Neural progenitor cell (in vitro differentiated cells): ENCODE results near the gene EID2B. TPM values are rescaled to one million over a fixed set of nuclear protein-coding genes. Genes with fewer than 3 reads are reported as not detected.

ENCODE experiments used
- DNase-seq: peaks from one replicate; pipeline ENCODE4 v3.0.0-alpha.2; 2016; ENCODE audit warnings: low spot score
- H2AFZ ChIP-seq: fragments of 200-600 bp; sonication (generic); replicated peaks from 2 replicates; pipeline ENCODE4 v1.6.1; 2016; ENCODE audit warnings: antibody characterized with exemption
- H3F3A ChIP-seq: fragments of 200-600 bp; sonication (generic); 2 replicates; pipeline ENCODE4 v1.6.1; 2016; ENCODE audit warnings: antibody characterized with exemption, low read depth
- H3K27ac ChIP-seq: fragments of 200-600 bp; sonication (generic); 2 replicates; pipeline ENCODE4 v1.5.1; 2016; ENCODE audit warnings: mild to moderate bottlenecking
- H3K27me3 ChIP-seq: fragments of 200-600 bp; sonication (generic); 2 replicates; pipeline ENCODE4 v1.6.1; 2016; ENCODE audit warnings: mild to moderate bottlenecking, moderate library complexity
- H3K36me3 ChIP-seq: fragments of 200-600 bp; sonication (generic); 2 replicates; pipeline ENCODE4 v1.5.1; 2016
- H3K4me1 ChIP-seq: fragments of 200-600 bp; sonication (generic); 2 replicates; pipeline ENCODE4 v1.6.1; 2016; ENCODE audit warnings: mixed run types
- H3K4me2 ChIP-seq: fragments of 200-600 bp; sonication (generic); 2 replicates; pipeline ENCODE4 v1.6.1; 2016
- H3K4me3 ChIP-seq: fragments of 200-600 bp; sonication (generic); 2 replicates; pipeline ENCODE4 v1.5.1; 2016
- H3K79me2 ChIP-seq: fragments of 200-600 bp; sonication (generic); 2 replicates; pipeline ENCODE4 v1.6.1; 2016; ENCODE audit warnings: low read depth
- H3K9ac ChIP-seq: fragments of 200-600 bp; sonication (generic); 2 replicates; pipeline ENCODE4 v1.6.1; 2016
- H3K9me3 ChIP-seq: fragments of 200-600 bp; sonication (generic); 2 replicates; pipeline ENCODE4 v1.5.1; 2016; ENCODE audit warnings: low read depth
- H4K20me1 ChIP-seq: fragments of 200-600 bp; sonication (generic); 2 replicates; pipeline ENCODE4 v1.6.1; 2016; ENCODE audit warnings: low read depth
- H3K27ac Mint-ChIP-seq: 3 replicates; pipeline ENCODE4 v1.8.0; 2021; ENCODE audit warnings: mixed read lengths
- H3K27me3 Mint-ChIP-seq: 2 replicates; pipeline ENCODE4 v1.8.0; 2022; ENCODE audit warnings: low read depth, mild to moderate bottlenecking, inconsistent platforms, moderate library complexity, mixed read lengths; ENCODE audit not compliant: insufficient read depth
- H3K36me3 Mint-ChIP-seq: 3 replicates; pipeline ENCODE4 v1.8.0; 2021; ENCODE audit warnings: mixed read lengths
- H3K4me1 Mint-ChIP-seq: 3 replicates; pipeline ENCODE4 v1.8.0; 2021; ENCODE audit warnings: mixed read lengths
- H3K4me3 Mint-ChIP-seq: 3 replicates; pipeline ENCODE4 v1.8.0; 2021; ENCODE audit warnings: mild to moderate bottlenecking, moderate library complexity, mixed read lengths
- H3K9me3 Mint-ChIP-seq: 3 replicates; pipeline ENCODE4 v1.8.0; 2020; ENCODE audit warnings: mixed read lengths
- CTCF ChIP-seq: fragments of 200-600 bp; sonication (generic); IDR thresholded peaks from 2 replicates; pipeline ENCODE4 v1.5.1; 2017; ENCODE audit warnings: antibody characterized with exemption, mild to moderate bottlenecking
- EZH2 ChIP-seq: fragments of 200-600 bp; sonication (generic); IDR thresholded peaks from 2 replicates; pipeline ENCODE4 v1.6.1; 2017; ENCODE audit warnings: antibody characterized with exemption, mild to moderate bottlenecking, moderate library complexity
- EZH2phosphoT487 ChIP-seq: fragments of 200-600 bp; sonication (generic); IDR thresholded peaks from 2 replicates; pipeline ENCODE4 v1.6.1; 2017; ENCODE audit warnings: antibody characterized with exemption
- total RNA-seq: library from RNA; depleted of rRNA; stranded (reverse); fragments of >200 nt; gene quantifications from 2 replicates; pipeline ENCODE4 v1.2.3, GENCODE V29; 2015; ENCODE audit warnings: low replicate concordance

The EID2B gene
- total RNA-seq, 1 donor from 2014 or later: 11.1 TPM

- no peaks in the 10 kb centered on the region for H3K9me3 ChIP-seq
- H3F3A ChIP-seq: peaks cover 31% of the 10 kb centered on the region
- no peak overlapping the region for H3K27ac ChIP-seq
- H3K9me3 Mint-ChIP-seq: peaks cover 3% of the 10 kb centered on the region
- peak overlapping the region; percentile 47 for H3K9ac ChIP-seq
- H3K4me2 ChIP-seq: peak overlapping the region; percentile 95
- peaks cover 14% of the 10 kb centered on the region for H3K79me2 ChIP-seq
- no peak overlapping the region for H3K27ac Mint-ChIP-seq
- peaks cover 21% of the 10 kb centered on the region for H3K4me1 Mint-ChIP-seq
- DNase-seq: peak; percentile 61
- peak overlapping the region; percentile 95 for H2AFZ ChIP-seq
- TF ChIP-seq EZH2phosphoT487 (no peak), EZH2 (no peak), CTCF (no peak)
- no peaks in the 10 kb centered on the region for H3K36me3 ChIP-seq
- H3K4me3 ChIP-seq: peak overlapping the region; percentile 94
- peak overlapping the region; percentile 83 for H3K4me3 Mint-ChIP-seq
- H3K27me3 ChIP-seq: peaks cover 42% of the 10 kb centered on the region
- H3K4me1 ChIP-seq: peaks cover 4% of the 10 kb centered on the region
- no peaks in the 10 kb centered on the region for H3K36me3 Mint-ChIP-seq
- peaks cover 56% of the 10 kb centered on the region for H3K27me3 Mint-ChIP-seq
- H4K20me1 ChIP-seq: peaks cover 4% of the 10 kb centered on the region
Measured at GRCh38 chr19:39515551-39516191, 17.0 kb downstream of the EID2B start.

GRCh38 chr19:39514840-39515550 is 17.7 kb downstream of the EID2B start, which contains the start of gene SELENOV:
TSS of gene SELENOV (plus strand) at chr19:39515139. CDS start at chr19:39515213, 74 bp downstream.
- Histone ChIP-seq H3K9ac (peak within 1 kb of the TSS; percentile 47), H3K4me1 (peaks cover 4% of the 10 kb centered on the region), H3K4me2 (peak within 1 kb of the TSS; percentile 95), H3K27ac (no peak within 1 kb of the TSS), H3K79me2 (peaks cover 14% of the 10 kb centered on the region), H2AFZ (peak within 1 kb of the TSS; percentile 95), H4K20me1 (peaks cover 4% of the 10 kb centered on the region), H3K4me3 (peak within 1 kb of the TSS; percentile 94), H3K9me3 (no peaks in the 10 kb centered on the region), H3K36me3 (no peaks in the 10 kb centered on the region), H3F3A (peaks cover 31% of the 10 kb centered on the region), H3K27me3 (peaks cover 44% of the 10 kb centered on the region)
- peak; percentile 51 for TF ChIP-seq CTCF
- TF ChIP-seq EZH2: no peak
- peak; percentile 87 for DNase-seq
- Mint-ChIP-seq H3K4me3 (peak within 1 kb of the TSS; percentile 83), H3K27me3 (peaks cover 56% of the 10 kb centered on the region), H3K27ac (no peak within 1 kb of the TSS), H3K36me3 (no peaks in the 10 kb centered on the region), H3K9me3 (peaks cover 3% of the 10 kb centered on the region), H3K4me1 (peaks cover 19% of the 10 kb centered on the region)

- H3K36me3 ChIP-seq: no peaks in the 10 kb centered on the region
- H3K9ac ChIP-seq: no peak overlapping the region
- H2AFZ ChIP-seq: no peak overlapping the region
- no peak overlapping the region for H3K27ac ChIP-seq
- no peak for TF ChIP-seq EZH2phosphoT487
- no peak for TF ChIP-seq EZH2
- no peak for TF ChIP-seq CTCF
- Mint-ChIP-seq H3K27ac (no peak overlapping the region), H3K9me3 (peaks cover 3% of the 10 kb centered on the region), H3K4me1 (peaks cover 12% of the 10 kb centered on the region), H3K4me3 (no peak overlapping the region), H3K36me3 (no peaks in the 10 kb centered on the region), H3K27me3 (peaks cover 63% of the 10 kb centered on the region)
- H3F3A ChIP-seq: peaks cover 24% of the 10 kb centered on the region
- peaks cover 5% of the 10 kb centered on the region for H3K4me1 ChIP-seq
- peaks cover 14% of the 10 kb centered on the region for H3K79me2 ChIP-seq
- H4K20me1 ChIP-seq: no peaks in the 10 kb centered on the region
- peaks cover 64% of the 10 kb centered on the region for H3K27me3 ChIP-seq
- H3K4me2 ChIP-seq: no peak overlapping the region
- H3K9me3 ChIP-seq: no peaks in the 10 kb centered on the region
- H3K4me3 ChIP-seq: no peak overlapping the region
- no peak for DNase-seq
Measured at GRCh38 chr19:39512988-39513387, 19.7 kb downstream of the EID2B start.
